ENCODE measurements around the gene NDUFA3. TPM values are rescaled to one million over a fixed set of nuclear protein-coding genes. Genes with fewer than 3 reads are reported as not detected.

The NDUFA3 gene
- total RNA-seq, 1 donor from 2014 or later, result 140 TPM

DNA sequence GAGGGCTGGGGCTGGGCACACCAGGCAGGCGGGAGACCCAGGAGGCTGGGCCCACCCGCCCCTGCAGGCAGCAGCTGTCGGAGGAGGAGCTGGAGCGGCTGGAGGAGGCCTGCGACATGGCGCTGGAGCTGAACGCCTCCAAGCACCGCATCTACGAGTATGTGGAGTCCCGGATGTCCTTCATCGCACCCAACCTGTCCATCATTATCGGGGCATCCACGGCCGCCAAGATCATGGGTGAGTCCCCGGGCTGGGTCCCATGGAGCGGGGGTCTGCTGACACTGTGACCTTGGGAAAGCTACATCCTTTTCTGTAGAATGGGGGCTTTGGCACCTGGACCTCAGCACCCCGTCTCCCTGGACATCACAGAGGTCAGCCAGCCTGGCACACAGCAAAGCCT, 21.0 kb downstream of the NDUFA3 start:
- H3K36me3 Mint-ChIP-seq, result peaks cover 9% of the 10 kb centered on the region
- TF ChIP-seq CTCF (conservative IDR thresholded peaks at IDR 0.05), result no peak
- H3K4me1 Mint-ChIP-seq (ENCODE audit: unreplicated experiment), result no peaks in the 10 kb centered on the region
- H3K9me3 Mint-ChIP-seq, result no peaks in the 10 kb centered on the region
- DNase-seq (ENCODE audit: extremely low spot score, unreplicated experiment), result no peak
- H3K27me3 Mint-ChIP-seq, result no peaks in the 10 kb centered on the region
- H3K27ac Mint-ChIP-seq, result no peak overlapping the region
- no peak overlapping the region for H3K4me3 Mint-ChIP-seq

DNA sequence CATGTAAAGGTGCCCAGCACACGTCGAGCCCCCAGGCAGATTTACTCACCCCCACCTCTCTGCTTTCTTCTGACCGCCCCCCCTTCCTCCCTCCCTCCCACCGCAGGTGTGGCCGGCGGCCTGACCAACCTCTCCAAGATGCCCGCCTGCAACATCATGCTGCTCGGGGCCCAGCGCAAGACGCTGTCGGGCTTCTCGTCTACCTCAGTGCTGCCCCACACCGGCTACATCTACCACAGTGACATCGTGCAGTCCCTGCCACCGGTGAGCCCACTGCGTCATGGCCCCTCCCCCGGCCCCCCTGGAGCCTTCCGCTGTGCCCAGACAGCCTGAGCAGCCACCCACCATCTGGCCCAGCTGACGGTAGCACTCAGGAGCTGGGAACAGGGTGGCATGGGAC, 21.7 kb downstream of the NDUFA3 start:
- no peaks in the 10 kb centered on the region for H3K9me3 Mint-ChIP-seq
- no peak overlapping the region for H3K27ac Mint-ChIP-seq
- DNase-seq (ENCODE audit: extremely low spot score, unreplicated experiment), result no peak
- no peak for TF ChIP-seq CTCF (conservative IDR thresholded peaks at IDR 0.05)
- H3K4me3 Mint-ChIP-seq, result no peak overlapping the region
- no peaks in the 10 kb centered on the region for H3K4me1 Mint-ChIP-seq (ENCODE audit: unreplicated experiment)
- peaks cover 9% of the 10 kb centered on the region for H3K36me3 Mint-ChIP-seq
- no peaks in the 10 kb centered on the region for H3K27me3 Mint-ChIP-seq

- H3K27ac Mint-ChIP-seq, result no peak overlapping the region
- DNase-seq (ENCODE audit: extremely low spot score, unreplicated experiment), result no peak
- H3K4me3 Mint-ChIP-seq, result no peak overlapping the region
- H3K27me3 Mint-ChIP-seq, result no peaks in the 10 kb centered on the region
- no peaks in the 10 kb centered on the region for H3K9me3 Mint-ChIP-seq
- TF ChIP-seq CTCF (conservative IDR thresholded peaks at IDR 0.05), result no peak
- H3K4me1 Mint-ChIP-seq (ENCODE audit: unreplicated experiment), result no peaks in the 10 kb centered on the region
- peaks cover 9% of the 10 kb centered on the region for H3K36me3 Mint-ChIP-seq
These were observed 23.1 kb downstream of the NDUFA3 start for GRCh38 chr19:54125713-54126112.

- no peaks in the 10 kb centered on the region for H3K4me1 Mint-ChIP-seq (ENCODE audit: unreplicated experiment)
- H3K27me3 Mint-ChIP-seq, result no peaks in the 10 kb centered on the region
- no peak for TF ChIP-seq CTCF (conservative IDR thresholded peaks at IDR 0.05)
- no peak overlapping the region for H3K27ac Mint-ChIP-seq
- peaks cover 9% of the 10 kb centered on the region for H3K36me3 Mint-ChIP-seq
- no peak overlapping the region for H3K4me3 Mint-ChIP-seq
- no peak for DNase-seq (ENCODE audit: extremely low spot score, unreplicated experiment)
- no peaks in the 10 kb centered on the region for H3K9me3 Mint-ChIP-seq
These were observed 25.2 kb downstream of the NDUFA3 start for GRCh38 chr19:54127688-54128440.

GRCh38 chr19:54128441-54128725, 25.7 kb downstream of the NDUFA3 start:
- no peaks in the 10 kb centered on the region for H3K9me3 Mint-ChIP-seq
- no peak for DNase-seq (ENCODE audit: extremely low spot score, unreplicated experiment)
- no peak overlapping the region for H3K27ac Mint-ChIP-seq
- H3K4me3 Mint-ChIP-seq, result no peak overlapping the region
- TF ChIP-seq CTCF (conservative IDR thresholded peaks at IDR 0.05), result no peak
- H3K27me3 Mint-ChIP-seq, result no peaks in the 10 kb centered on the region
- peaks cover 6% of the 10 kb centered on the region for H3K36me3 Mint-ChIP-seq
- H3K4me1 Mint-ChIP-seq (ENCODE audit: unreplicated experiment), result no peaks in the 10 kb centered on the region

Data from type B pancreatic cell (in vitro differentiated cells).